WTC11 (cell line): ENCODE results near the gene GARNL3.

ENCODE experiments used
- ATF1 ChIP-seq: sonication (generic); formaldehyde crosslinking; IDR thresholded peaks from 2 replicates; pipeline ENCODE4 v1.8.1; 2023; ENCODE audit warnings: mild to moderate bottlenecking, moderate library complexity, missing genetic modification reagents
- ETV6 ChIP-seq: sonication (generic); formaldehyde crosslinking; IDR thresholded peaks from 2 replicates; pipeline ENCODE4 v1.8.1; 2022; ENCODE audit warnings: mild to moderate bottlenecking, missing genetic modification reagents
- ZBTB21 ChIP-seq: sonication (generic); formaldehyde crosslinking; IDR thresholded peaks from 2 replicates; pipeline ENCODE4 v1.8.1; 2023; ENCODE audit warnings: mild to moderate bottlenecking, missing genetic modification reagents, borderline replicate concordance
- ZNF423 ChIP-seq: fragments of 250-450 bp; sonication (Bioruptor Pico); IDR thresholded peaks from 2 replicates; pipeline ENCODE4 v2.1.2; 2022; ENCODE audit warnings: mild to moderate bottlenecking, moderate library complexity
- TF ChIP-seq, protein P1 (sequence below): sonication (generic); formaldehyde crosslinking; IDR thresholded peaks from 2 replicates; pipeline ENCODE4 v1.8.0; 2022; ENCODE audit warnings: missing genetic modification reagents
- TF ChIP-seq, protein P2 (sequence below): sonication (generic); formaldehyde crosslinking; IDR thresholded peaks from 2 replicates; pipeline ENCODE4 v1.8.1; 2023; ENCODE audit warnings: mild to moderate bottlenecking, moderate library complexity, missing genetic modification reagents
- TF ChIP-seq, protein P3 (sequence below): fragments of 200-600 bp; IDR thresholded peaks from 2 replicates; pipeline ENCODE4 v1.8.0; 2022; ENCODE audit warnings: antibody characterized with exemption
- TF ChIP-seq, protein P4 (sequence below): sonication (generic); formaldehyde crosslinking; conservative IDR thresholded peaks from 2 replicates; pipeline ENCODE4 v1.8.1; 2022; ENCODE audit warnings: mild to moderate bottlenecking, missing genetic modification reagents
- TF ChIP-seq, protein P5 (sequence below): sonication (generic); formaldehyde crosslinking; IDR thresholded peaks from 2 replicates; pipeline ENCODE4 v1.8.1; 2022; ENCODE audit warnings: low read depth, missing genetic modification reagents, borderline replicate concordance

DNA sequence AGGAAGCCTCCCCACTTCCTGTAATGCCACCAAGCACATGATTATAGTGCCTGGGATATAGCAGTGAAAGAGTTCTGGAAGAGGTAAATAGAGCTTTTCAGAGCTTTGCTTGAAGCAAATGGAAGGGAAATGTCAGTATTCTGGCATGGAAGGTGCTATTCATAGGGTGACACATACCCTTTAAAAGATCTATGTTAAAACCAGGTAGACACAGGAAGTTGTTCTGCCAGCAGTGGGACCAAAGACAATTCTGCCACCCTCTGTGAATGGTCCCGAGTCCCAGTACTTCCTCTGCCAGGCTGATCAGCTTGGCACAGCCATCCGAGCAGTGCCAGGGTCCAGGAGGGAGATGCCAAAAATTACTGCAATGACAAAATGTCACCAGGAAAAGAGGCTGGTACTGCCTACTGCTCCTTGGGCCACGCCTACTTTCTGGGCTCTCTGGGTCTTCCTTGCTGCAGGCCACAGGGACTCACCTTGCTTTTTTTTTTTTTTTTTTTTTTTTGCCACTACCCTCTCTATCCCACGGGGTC is 26.7 kb downstream of the GARNL3 start:
- TF ChIP-seq, protein P1, sequence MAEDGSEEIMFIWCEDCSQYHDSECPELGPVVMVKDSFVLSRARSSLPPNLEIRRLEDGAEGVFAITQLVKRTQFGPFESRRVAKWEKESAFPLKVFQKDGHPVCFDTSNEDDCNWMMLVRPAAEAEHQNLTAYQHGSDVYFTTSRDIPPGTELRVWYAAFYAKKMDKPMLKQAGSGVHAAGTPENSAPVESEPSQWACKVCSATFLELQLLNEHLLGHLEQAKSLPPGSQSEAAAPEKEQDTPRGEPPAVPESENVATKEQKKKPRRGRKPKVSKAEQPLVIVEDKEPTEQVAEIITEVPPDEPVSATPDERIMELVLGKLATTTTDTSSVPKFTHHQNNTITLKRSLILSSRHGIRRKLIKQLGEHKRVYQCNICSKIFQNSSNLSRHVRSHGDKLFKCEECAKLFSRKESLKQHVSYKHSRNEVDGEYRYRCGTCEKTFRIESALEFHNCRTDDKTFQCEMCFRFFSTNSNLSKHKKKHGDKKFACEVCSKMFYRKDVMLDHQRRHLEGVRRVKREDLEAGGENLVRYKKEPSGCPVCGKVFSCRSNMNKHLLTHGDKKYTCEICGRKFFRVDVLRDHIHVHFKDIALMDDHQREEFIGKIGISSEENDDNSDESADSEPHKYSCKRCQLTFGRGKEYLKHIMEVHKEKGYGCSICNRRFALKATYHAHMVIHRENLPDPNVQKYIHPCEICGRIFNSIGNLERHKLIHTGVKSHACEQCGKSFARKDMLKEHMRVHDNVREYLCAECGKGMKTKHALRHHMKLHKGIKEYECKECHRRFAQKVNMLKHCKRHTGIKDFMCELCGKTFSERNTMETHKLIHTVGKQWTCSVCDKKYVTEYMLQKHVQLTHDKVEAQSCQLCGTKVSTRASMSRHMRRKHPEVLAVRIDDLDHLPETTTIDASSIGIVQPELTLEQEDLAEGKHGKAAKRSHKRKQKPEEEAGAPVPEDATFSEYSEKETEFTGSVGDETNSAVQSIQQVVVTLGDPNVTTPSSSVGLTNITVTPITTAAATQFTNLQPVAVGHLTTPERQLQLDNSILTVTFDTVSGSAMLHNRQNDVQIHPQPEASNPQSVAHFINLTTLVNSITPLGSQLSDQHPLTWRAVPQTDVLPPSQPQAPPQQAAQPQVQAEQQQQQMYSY, result no peak
- TF ChIP-seq ZBTB21 (CRISPR knock-in tag) (no peak), ETV6 (CRISPR knock-in tag) (no peak), ATF1 (no peak), ZNF423 (CRISPR knock-in tag) (no peak)
- TF ChIP-seq, protein P2, sequence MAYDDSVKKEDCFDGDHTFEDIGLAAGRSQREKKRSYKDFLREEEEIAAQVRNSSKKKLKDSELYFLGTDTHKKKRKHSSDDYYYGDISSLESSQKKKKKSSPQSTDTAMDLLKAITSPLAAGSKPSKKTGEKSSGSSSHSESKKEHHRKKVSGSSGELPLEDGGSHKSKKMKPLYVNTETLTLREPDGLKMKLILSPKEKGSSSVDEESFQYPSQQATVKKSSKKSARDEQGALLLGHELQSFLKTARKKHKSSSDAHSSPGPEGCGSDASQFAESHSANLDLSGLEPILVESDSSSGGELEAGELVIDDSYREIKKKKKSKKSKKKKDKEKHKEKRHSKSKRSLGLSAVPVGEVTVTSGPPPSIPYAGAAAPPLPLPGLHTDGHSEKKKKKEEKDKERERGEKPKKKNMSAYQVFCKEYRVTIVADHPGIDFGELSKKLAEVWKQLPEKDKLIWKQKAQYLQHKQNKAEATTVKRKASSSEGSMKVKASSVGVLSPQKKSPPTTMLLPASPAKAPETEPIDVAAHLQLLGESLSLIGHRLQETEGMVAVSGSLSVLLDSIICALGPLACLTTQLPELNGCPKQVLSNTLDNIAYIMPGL (CRISPR knock-in tag), result no peak
- TF ChIP-seq, protein P3, sequence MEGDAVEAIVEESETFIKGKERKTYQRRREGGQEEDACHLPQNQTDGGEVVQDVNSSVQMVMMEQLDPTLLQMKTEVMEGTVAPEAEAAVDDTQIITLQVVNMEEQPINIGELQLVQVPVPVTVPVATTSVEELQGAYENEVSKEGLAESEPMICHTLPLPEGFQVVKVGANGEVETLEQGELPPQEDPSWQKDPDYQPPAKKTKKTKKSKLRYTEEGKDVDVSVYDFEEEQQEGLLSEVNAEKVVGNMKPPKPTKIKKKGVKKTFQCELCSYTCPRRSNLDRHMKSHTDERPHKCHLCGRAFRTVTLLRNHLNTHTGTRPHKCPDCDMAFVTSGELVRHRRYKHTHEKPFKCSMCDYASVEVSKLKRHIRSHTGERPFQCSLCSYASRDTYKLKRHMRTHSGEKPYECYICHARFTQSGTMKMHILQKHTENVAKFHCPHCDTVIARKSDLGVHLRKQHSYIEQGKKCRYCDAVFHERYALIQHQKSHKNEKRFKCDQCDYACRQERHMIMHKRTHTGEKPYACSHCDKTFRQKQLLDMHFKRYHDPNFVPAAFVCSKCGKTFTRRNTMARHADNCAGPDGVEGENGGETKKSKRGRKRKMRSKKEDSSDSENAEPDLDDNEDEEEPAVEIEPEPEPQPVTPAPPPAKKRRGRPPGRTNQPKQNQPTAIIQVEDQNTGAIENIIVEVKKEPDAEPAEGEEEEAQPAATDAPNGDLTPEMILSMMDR, result no peak
- TF ChIP-seq, protein P4, sequence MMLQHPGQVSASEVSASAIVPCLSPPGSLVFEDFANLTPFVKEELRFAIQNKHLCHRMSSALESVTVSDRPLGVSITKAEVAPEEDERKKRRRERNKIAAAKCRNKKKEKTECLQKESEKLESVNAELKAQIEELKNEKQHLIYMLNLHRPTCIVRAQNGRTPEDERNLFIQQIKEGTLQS (CRISPR knock-in tag), result no peak
- TF ChIP-seq, protein P5, sequence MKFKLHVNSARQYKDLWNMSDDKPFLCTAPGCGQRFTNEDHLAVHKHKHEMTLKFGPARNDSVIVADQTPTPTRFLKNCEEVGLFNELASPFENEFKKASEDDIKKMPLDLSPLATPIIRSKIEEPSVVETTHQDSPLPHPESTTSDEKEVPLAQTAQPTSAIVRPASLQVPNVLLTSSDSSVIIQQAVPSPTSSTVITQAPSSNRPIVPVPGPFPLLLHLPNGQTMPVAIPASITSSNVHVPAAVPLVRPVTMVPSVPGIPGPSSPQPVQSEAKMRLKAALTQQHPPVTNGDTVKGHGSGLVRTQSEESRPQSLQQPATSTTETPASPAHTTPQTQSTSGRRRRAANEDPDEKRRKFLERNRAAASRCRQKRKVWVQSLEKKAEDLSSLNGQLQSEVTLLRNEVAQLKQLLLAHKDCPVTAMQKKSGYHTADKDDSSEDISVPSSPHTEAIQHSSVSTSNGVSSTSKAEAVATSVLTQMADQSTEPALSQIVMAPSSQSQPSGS (CRISPR knock-in tag), result no peak
